ENCODE data around the gene IGFBP5. TPM values are rescaled to one million over a fixed set of nuclear protein-coding genes. Genes with fewer than 3 reads are reported as not detected.

IGFBP5 gene
- total RNA-seq, 1 experiment from 2014 or later = 20.5 TPM

DNA sequence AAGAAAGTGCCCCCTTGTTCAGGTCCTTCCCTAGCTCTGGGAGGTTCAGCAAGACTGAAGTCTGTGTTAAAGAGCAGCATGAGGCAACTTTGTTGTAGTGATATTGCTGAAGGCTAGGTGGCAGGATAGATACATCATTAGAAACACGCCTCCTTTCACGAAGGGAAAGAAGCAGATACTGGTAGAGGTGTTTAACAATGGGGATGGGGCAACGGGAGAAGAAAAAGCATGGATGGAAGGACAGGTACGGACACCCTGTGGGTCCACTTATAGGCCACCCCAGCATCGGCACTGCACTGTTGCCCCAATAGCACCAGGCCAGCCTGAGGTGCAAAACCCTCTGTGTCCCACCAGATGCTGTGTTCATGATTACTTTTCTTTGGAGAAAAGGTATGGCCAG is 3.5 kb upstream of the IGFBP5 start:
- peak; percentile 48 to 80 for DNase-seq
- peaks cover 26% of the 10 kb centered on the region for H3K4me1 ChIP-seq
- no peaks in the 10 kb centered on the region for H3K36me3 ChIP-seq
- H3K9me3 ChIP-seq (replicated peaks) = no peaks in the 10 kb centered on the region; the same call in 1 of the 2 replicates
- H3K27me3 ChIP-seq = no peaks in the 10 kb centered on the region
- no peak overlapping the region for H3K27ac ChIP-seq
- no peak overlapping the region for H3K4me3 ChIP-seq

- no peaks in the 10 kb centered on the region for H3K27me3 ChIP-seq
- no peaks in the 10 kb centered on the region for H3K9me3 ChIP-seq (replicated peaks)
- peaks cover 26% of the 10 kb centered on the region for H3K4me1 ChIP-seq
- DNase-seq = no peak
- no peak overlapping the region for H3K4me3 ChIP-seq
- H3K36me3 ChIP-seq = no peaks in the 10 kb centered on the region
- H3K27ac ChIP-seq = no peak overlapping the region
These were observed 2.9 kb upstream of the IGFBP5 start for GRCh38 chr2:216698293-216698692.

DNA sequence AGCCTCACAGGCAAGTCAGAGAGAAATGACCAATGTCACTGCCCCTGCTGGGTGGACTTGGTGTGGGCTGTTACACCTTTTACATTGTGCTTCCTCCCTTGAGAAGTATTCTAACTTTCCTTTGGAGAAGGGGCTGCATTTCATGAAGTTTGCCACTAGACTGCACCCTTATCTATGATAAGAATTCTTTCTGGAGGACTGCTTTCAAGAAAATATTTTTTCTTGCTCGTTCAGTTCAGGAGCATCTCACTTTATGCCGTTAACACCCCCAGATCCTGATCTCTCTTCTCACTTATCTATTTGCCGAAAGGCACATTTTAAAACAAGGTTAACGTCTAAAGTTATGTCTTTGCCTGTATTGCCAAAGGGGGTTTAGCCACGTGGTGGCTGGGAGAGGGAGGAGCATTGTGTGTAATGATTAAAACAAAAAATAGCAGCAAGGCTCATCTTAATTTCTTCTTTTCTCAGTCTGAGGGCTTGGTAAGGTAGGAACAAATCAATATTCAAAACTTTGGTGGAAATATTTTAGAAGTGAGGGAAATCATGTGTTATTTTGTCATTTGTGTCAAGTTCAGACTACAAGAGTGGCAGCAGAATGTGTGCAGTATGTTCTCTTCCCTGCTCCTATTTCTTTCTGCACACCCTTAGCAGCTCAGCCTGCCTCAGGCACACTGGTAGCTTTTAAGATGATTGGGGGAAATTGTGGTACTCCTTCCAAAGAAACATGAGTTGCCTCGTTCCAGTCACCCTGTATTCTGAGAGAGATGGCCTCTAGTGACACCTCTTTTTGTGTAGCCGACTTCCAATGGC is 1.6 kb upstream of the IGFBP5 start:
- peaks cover 26% of the 10 kb centered on the region for H3K4me1 ChIP-seq
- no peak overlapping the region for H3K4me3 ChIP-seq
- no peak overlapping the region for H3K27ac ChIP-seq
- peak in 1 of 2 experiments; percentile 58 for DNase-seq
- no peaks in the 10 kb centered on the region for H3K36me3 ChIP-seq
- no peaks in the 10 kb centered on the region for H3K27me3 ChIP-seq
- no peaks in the 10 kb centered on the region for H3K9me3 ChIP-seq (replicated peaks)

GRCh38 chr2:216696321-216696720 is 972 bp upstream of the IGFBP5 start:
- Histone ChIP-seq H3K9me3 (replicated peaks) (no peaks in the 10 kb centered on the region), H3K27ac (no peak overlapping the region), H3K36me3 (no peaks in the 10 kb centered on the region), H3K27me3 (no peaks in the 10 kb centered on the region), H3K4me3 (no peak overlapping the region), H3K4me1 (peaks cover 26% of the 10 kb centered on the region)
- DNase-seq = no peak

DNA sequence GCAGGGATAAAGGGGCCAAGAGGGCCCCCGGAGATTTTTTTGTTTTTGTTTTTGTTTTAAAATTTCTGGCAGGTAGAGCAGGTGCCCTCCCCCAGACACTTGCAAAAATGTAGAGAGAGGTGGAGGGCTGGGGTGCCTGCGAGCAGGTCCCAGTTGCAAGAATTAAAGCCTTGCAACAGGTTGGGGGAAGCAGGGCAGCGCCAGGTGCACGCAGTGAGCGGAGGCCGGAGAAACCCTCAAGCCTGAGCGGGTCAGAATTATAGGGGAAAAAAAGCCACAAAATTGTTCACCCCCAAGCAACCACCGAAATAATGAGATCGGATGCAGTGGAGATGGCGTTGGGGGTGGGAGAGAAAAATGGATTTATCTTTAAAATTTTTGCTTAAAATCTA is 527 bp downstream of the IGFBP5 start:
- peak overlapping the region; percentile 58 for H3K4me3 ChIP-seq
- no peaks in the 10 kb centered on the region for H3K9me3 ChIP-seq (replicated peaks)
- no peak for DNase-seq
- peaks cover 20% of the 10 kb centered on the region for H3K4me1 ChIP-seq
- H3K27ac ChIP-seq = no peak overlapping the region
- H3K27me3 ChIP-seq = no peaks in the 10 kb centered on the region
- H3K36me3 ChIP-seq = no peaks in the 10 kb centered on the region

DNA sequence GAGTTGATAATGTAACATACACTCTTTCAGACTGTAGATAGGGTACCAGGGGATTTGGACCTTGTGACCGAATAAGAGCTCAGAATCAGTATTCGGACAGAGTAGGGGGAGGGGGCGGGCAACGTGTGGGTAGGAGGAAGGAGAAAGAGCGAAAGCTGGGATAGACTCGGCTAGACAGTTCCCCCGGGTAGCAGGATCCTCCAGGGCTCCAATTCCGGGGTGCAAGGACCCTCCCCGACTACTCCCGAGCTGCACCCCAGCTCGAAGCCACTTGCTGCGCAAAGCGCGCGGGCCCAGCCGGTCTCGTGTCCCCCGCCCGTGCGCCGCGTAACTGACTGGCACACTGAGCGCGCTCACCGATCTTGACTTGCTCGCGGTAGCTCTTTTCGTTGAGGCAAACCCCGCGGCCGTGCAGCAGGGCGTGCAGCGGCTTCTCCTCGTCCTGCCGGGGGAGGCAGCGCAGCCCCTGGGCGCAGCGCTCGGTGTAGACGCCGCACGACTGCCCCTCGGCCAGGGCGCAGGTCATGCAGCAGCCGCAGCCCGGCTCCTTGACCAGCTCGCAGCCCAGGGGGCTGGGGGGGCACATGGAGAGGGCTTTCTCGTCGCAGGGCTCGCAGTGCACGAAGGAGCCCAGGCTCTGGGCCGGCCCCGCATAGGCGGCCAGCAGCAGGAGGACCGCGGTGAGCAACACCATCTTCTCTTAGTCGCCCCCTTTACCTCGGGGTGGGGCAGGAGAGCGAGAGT is 1.1 kb downstream of the IGFBP5 start:
- Histone ChIP-seq H3K27ac (no peak overlapping the region), H3K9me3 (replicated peaks) (no peaks in the 10 kb centered on the region), H3K4me3 (peak overlapping the region; percentile 58), H3K4me1 (peaks cover 20% of the 10 kb centered on the region), H3K27me3 (no peaks in the 10 kb centered on the region), H3K36me3 (no peaks in the 10 kb centered on the region)
- peak; percentile 61 to 66 for DNase-seq

GRCh38 chr2:216693414-216694080 is 1.8 kb downstream of the IGFBP5 start:
- Histone ChIP-seq H3K27ac (no peak overlapping the region), H3K4me3 (peak overlapping the region; percentile 58), H3K36me3 (no peaks in the 10 kb centered on the region), H3K27me3 (no peaks in the 10 kb centered on the region), H3K4me1 (peaks cover 22% of the 10 kb centered on the region), H3K9me3 (replicated peaks) (no peaks in the 10 kb centered on the region)
- peak in 1 of 2 experiments; percentile 44 for DNase-seq

- peak overlapping the region; percentile 78 for H3K27ac ChIP-seq
These were observed 2.5 kb downstream of the IGFBP5 start for GRCh38 chr2:216692636-216693413.

DNA sequence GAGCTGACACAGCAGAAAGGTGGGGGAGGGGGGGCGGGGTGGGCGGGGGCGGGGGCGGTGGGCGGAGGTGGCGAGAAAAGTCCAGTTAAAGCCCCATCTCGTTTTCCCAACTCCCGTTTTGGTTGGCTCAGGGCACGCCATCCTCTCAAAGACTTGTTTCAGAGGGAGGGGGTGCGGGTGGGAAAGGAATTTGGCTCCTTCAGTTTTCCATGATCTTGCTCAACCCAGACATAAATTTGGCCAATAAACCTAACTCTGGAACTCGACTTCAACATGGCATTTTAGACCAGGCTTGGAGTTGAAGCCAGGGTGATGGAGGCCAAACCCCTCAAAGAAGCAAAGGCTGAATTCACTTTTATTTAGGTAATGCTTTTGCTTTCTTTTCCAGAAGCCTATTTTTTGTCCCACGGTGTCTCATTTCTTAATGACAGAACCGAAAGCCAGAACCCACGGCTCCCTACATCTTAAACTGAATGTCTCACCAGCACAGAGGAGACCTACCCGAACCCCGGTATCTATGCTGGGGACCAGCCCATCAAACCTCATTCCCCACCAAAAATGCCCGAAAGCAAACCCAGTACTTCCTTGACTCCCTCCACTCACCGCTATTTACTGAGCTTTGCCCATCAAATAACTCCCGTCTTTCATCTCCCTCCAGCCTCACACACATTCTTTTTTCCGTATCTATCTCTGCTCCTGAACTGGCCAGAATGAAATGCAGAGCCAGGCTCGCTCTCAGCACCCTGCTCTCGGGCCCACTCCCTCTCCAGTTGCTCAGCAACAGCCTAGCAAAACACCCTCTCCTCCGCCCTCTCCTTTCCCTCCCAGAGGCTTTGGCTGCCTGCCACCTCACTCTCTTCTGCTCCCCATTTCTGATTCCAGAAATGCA is 4.3 kb downstream of the IGFBP5 start:
- peak overlapping the region; percentile 78 for H3K27ac ChIP-seq
- H3K36me3 ChIP-seq = no peaks in the 10 kb centered on the region
- H3K4me3 ChIP-seq = peak overlapping the region; percentile 60
- no peaks in the 10 kb centered on the region for H3K9me3 ChIP-seq (replicated peaks)
- DNase-seq = peak; percentile 83 to 88
- no peaks in the 10 kb centered on the region for H3K27me3 ChIP-seq
- H3K4me1 ChIP-seq = peaks cover 29% of the 10 kb centered on the region

More at GRCh38 chr2:216692636-216693413, 2.5 kb downstream of the IGFBP5 start:
- Histone ChIP-seq H3K9me3 (replicated peaks) (no peaks in the 10 kb centered on the region), H3K36me3 (no peaks in the 10 kb centered on the region), H3K4me3 (peak overlapping the region; percentile 60), H3K27me3 (no peaks in the 10 kb centered on the region), H3K4me1 (peaks cover 22% of the 10 kb centered on the region)
- peak; percentile 80 to 88 for DNase-seq

GRCh38 chr2:216690456-216690852 is 4.9 kb downstream of the IGFBP5 start:
- H3K36me3 ChIP-seq = no peaks in the 10 kb centered on the region
- H3K27me3 ChIP-seq = no peaks in the 10 kb centered on the region
- no peaks in the 10 kb centered on the region for H3K9me3 ChIP-seq (replicated peaks)
- no peak overlapping the region for H3K4me3 ChIP-seq
- peak overlapping the region; percentile 57 for H3K27ac ChIP-seq
- peaks cover 24% of the 10 kb centered on the region for H3K4me1 ChIP-seq
- peak; percentile 58 to 77 for DNase-seq

GRCh38 chr2:216689397-216689796 is 6.0 kb downstream of the IGFBP5 start:
- Histone ChIP-seq H3K36me3 (no peaks in the 10 kb centered on the region), H3K9me3 (replicated peaks) (no peaks in the 10 kb centered on the region), H3K27ac (no peak overlapping the region), H3K27me3 (no peaks in the 10 kb centered on the region), H3K4me1 (peaks cover 26% of the 10 kb centered on the region), H3K4me3 (no peak overlapping the region)
- DNase-seq = no peak

- Histone ChIP-seq H3K27ac (no peak overlapping the region), H3K9me3 (replicated peaks) (no peaks in the 10 kb centered on the region), H3K4me3 (no peak overlapping the region), H3K27me3 (no peaks in the 10 kb centered on the region), H3K4me1 (peaks cover 27% of the 10 kb centered on the region), H3K36me3 (no peaks in the 10 kb centered on the region)
- DNase-seq = no peak
These were observed 6.5 kb downstream of the IGFBP5 start for GRCh38 chr2:216688731-216689340.

- H3K27ac ChIP-seq = no peak overlapping the region
- peaks cover 29% of the 10 kb centered on the region for H3K4me1 ChIP-seq
- H3K9me3 ChIP-seq (replicated peaks) = no peaks in the 10 kb centered on the region
- no peak overlapping the region for H3K4me3 ChIP-seq
- DNase-seq = peak in 1 of 2 experiments; percentile 47
- no peaks in the 10 kb centered on the region for H3K36me3 ChIP-seq
- no peaks in the 10 kb centered on the region for H3K27me3 ChIP-seq
These were observed 7.7 kb downstream of the IGFBP5 start for GRCh38 chr2:216687646-216688045.

Measured in SJCRH30 (cell line).